Brain pericyte (primary cell): ENCODE results near the gene CHRNA1.

ENCODE experiments used
- DNase-seq: peaks from one replicate; pipeline ENCODE4 v3.0.0-alpha.2; 2012; ENCODE audit warnings: low read depth, low spot score

Gene CHRNA1

GRCh38 chr2:174764280-174765255 lies at the start of gene CHRNA1:
Gene CHRNA1 (minus strand): TSS chr2:174764472. CDS start chr2:174764394, 78 bp downstream.
- DNase-seq = no peak

- DNase-seq = no peak
Observed at GRCh38 chr2:174812037-174812436, 47.8 kb upstream of the CHRNA1 start.

- no peak for DNase-seq
Observed at GRCh38 chr2:174807931-174808330, 43.7 kb upstream of the CHRNA1 start.

GRCh38 chr2:174805803-174806202 lies 41.5 kb upstream of the CHRNA1 start:
- DNase-seq = no peak

- no peak for DNase-seq
Observed at GRCh38 chr2:174802459-174802858, 38.2 kb upstream of the CHRNA1 start.

- DNase-seq = no peak
Observed at GRCh38 chr2:174800436-174801205, 36.3 kb upstream of the CHRNA1 start.

GRCh38 chr2:174798801-174799200 lies 34.5 kb upstream of the CHRNA1 start:
- no peak for DNase-seq

GRCh38 chr2:174797781-174798276 lies 33.6 kb upstream of the CHRNA1 start:
- DNase-seq = no peak

GRCh38 chr2:174796319-174796771 lies 32.1 kb upstream of the CHRNA1 start:
- no peak for DNase-seq

- no peak for DNase-seq
Observed at GRCh38 chr2:174794851-174795374, 30.6 kb upstream of the CHRNA1 start.

- DNase-seq = no peak
Observed at GRCh38 chr2:174792309-174793025, 28.2 kb upstream of the CHRNA1 start.

- no peak for DNase-seq
Observed at GRCh38 chr2:174791746-174792280, 27.5 kb upstream of the CHRNA1 start.

GRCh38 chr2:174791020-174791419 lies 26.7 kb upstream of the CHRNA1 start:
- no peak for DNase-seq

GRCh38 chr2:174789001-174789400 lies 24.7 kb upstream of the CHRNA1 start:
- DNase-seq = no peak

- DNase-seq = no peak
Observed at GRCh38 chr2:174788291-174788929, 24.1 kb upstream of the CHRNA1 start.

- peak; percentile 77 for DNase-seq
Observed at GRCh38 chr2:174787487-174788205, 23.4 kb upstream of the CHRNA1 start.

- no peak for DNase-seq
Observed at GRCh38 chr2:174786066-174786725, 21.9 kb upstream of the CHRNA1 start.

GRCh38 chr2:174785481-174785880 lies 21.2 kb upstream of the CHRNA1 start:
- no peak for DNase-seq

- DNase-seq = no peak
Observed at GRCh38 chr2:174784909-174785308, 20.6 kb upstream of the CHRNA1 start.
